Measurements from ENCODE around the gene SLC35A2.

DNA sequence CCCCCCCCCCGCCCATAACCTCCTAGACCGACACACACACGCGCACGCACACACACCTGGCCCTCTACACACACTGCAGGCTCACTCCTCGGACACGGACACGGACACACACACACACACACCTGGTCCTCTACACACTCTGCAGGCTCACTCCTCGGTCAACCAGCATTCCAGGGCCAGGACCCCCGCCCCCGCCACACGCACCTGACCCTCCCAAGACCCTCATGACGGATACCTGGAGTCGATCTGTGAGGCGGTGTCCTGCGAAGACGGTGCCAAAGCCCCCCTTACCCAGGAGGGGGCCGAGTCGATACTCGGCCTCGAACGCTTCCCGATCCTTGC lies 6.8 kb upstream of the SLC35A2 start:
- TF ChIP-seq, protein P1, sequence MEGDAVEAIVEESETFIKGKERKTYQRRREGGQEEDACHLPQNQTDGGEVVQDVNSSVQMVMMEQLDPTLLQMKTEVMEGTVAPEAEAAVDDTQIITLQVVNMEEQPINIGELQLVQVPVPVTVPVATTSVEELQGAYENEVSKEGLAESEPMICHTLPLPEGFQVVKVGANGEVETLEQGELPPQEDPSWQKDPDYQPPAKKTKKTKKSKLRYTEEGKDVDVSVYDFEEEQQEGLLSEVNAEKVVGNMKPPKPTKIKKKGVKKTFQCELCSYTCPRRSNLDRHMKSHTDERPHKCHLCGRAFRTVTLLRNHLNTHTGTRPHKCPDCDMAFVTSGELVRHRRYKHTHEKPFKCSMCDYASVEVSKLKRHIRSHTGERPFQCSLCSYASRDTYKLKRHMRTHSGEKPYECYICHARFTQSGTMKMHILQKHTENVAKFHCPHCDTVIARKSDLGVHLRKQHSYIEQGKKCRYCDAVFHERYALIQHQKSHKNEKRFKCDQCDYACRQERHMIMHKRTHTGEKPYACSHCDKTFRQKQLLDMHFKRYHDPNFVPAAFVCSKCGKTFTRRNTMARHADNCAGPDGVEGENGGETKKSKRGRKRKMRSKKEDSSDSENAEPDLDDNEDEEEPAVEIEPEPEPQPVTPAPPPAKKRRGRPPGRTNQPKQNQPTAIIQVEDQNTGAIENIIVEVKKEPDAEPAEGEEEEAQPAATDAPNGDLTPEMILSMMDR (conservative IDR thresholded peaks at IDR 0.05; ENCODE audit: low read depth, low read length), result no peak
- no peak for TF ChIP-seq CEBPB (IDR thresholded peaks at IDR 0.05; ENCODE audit: low read depth, low read length)
- TF ChIP-seq RCOR1 (IDR thresholded peaks at IDR 0.05; ENCODE audit: insufficient replicate concordance, low read length), result no peak
- no peak for TF ChIP-seq POLR2A (IDR thresholded peaks at IDR 0.05; ENCODE audit: low read depth, low read length)

All from IMR-90 (cell line).